Stimulated activated naive CD8-positive, alpha-beta T cell treated with anti-CD3 and anti-CD28 coated beads, Interleukin-15, Interleukin-2, amounts not matched to agents 100 U/mL and 50 U/mL, for 24 hours (primary cell): Measurements from ENCODE around the gene IFIT1.
A peak's percentile ranks its signal among the peaks of the same experiment; 100 is the strongest.
"Not testable (repeated sequence)": the region's sequence is repeated elsewhere in the genome, so short reads cannot be mapped to it uniquely, and the experiment has no call there.

Source experiments
- ATAC-seq: fragments of 150-1000 bp; cut with Tn5 transposase; one replicate; pipeline ENCODE4 v1.10.0; 2021
- DNase-seq: peaks from one replicate; pipeline ENCODE4 v3.0.0; 2021

The IFIT1 gene

GRCh38 chr10:89364531-89364930 is 27.9 kb upstream of the IFIT1 start:
- no peak for ATAC-seq

DNA sequence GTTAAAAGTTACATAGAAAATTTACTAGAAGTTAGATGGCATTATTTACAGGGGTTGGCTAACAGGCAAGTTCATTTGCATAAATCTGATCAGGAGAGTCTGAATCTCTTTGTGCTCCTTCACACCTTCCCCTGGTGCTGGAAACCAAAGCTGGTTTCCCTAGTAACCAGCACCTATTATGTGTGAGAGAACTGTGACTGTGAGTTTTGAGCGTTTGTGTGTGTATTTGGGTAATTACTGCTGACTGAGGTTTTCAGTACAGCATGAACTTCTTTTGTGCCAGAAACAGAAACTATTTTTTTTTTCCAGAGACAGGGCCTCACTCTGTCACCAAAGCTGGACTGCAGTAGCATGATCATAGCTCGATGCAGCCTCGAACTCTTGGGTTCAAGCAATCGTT is 24.9 kb upstream of the IFIT1 start:
- peak; percentile 40 for ATAC-seq

More at GRCh38 chr10:89364531-89364930, 27.9 kb upstream of the IFIT1 start:
- no peak for DNase-seq

GRCh38 chr10:89368129-89368528 is 24.3 kb upstream of the IFIT1 start:
- ATAC-seq (no peak), DNase-seq (no peak)

More for the DNA sequence above, 24.9 kb upstream of the IFIT1 start:
- DNase-seq: no peak

GRCh38 chr10:89369156-89370105 is 23.0 kb upstream of the IFIT1 start:
- no peak for DNase-seq
- ATAC-seq: no peak

DNA sequence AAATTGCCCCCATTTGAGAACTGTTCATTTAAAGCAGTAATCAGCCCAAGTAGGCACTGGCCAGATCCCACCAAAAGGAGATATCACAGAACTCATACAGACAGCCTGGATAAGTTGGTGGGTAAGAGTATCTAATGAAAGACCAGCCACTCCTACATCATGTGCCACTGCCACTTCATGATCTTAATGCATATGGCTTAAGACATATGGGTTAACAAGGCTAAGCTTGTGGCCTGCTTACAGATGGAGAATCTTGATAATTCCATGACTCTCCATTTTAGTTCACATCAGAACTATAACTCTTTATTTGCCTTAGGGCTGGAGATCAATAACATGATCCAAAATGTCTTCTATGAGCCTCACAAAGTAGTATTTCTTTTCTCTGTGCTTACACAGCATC is 21.3 kb upstream of the IFIT1 start:
- no peak for DNase-seq
- no peak for ATAC-seq

GRCh38 chr10:89371987-89372386 is 20.4 kb upstream of the IFIT1 start:
- ATAC-seq (no peak), DNase-seq (no peak)

DNA sequence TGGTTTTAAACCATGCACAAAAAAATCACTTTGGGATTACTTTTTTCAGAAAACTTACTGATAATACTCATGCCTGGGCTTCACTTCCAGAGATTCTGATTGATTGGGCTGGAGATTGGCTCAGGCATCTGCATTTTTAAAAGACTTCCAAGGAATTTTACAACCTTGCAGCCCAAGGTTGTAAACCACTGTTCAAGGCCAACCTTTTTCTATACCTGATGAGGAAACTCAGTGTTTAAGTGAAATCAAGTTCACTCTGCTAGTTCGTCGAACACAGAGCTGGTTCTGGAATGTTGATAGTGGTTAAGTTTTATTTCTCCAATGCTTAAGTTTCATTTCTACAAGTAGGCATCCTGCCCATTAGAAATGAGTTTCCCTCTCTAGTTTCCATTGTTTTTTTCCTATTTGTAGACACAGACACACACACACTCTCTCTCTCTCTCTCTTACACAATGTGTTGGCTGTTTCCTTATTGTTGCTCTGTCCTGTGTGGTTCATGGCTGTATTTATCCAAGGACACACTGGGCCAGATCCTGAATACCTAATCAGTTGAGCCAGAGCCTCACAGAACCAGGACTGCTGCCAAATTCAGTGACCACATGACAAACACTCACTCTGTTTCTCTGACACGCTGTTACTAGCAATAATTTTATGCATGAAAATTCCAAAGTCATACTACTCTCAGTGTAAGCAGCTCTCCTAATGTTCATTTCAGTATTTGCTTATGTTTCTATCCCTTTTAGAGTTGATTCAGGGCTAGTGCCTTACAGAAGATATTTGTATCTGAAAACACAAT is 18.3 kb upstream of the IFIT1 start:
- ATAC-seq: no peak
- DNase-seq: no peak

GRCh38 chr10:89374713-89375141 is 17.7 kb upstream of the IFIT1 start:
- no peak for ATAC-seq
- DNase-seq: no peak

GRCh38 chr10:89377705-89378637 is 14.5 kb upstream of the IFIT1 start, which contains the start of gene IFIT1B:
IFIT1B (plus strand) TSS chr10:89378056; CDS start chr10:89378136, 80 bp downstream.
- no peak for DNase-seq

GRCh38 chr10:89379103-89379502 is 13.3 kb upstream of the IFIT1 start:
- DNase-seq: no peak
- no peak for ATAC-seq

More at GRCh38 chr10:89377705-89378637, 14.5 kb upstream of the IFIT1 start, which contains the start of gene IFIT1B:
- ATAC-seq: no peak

DNA sequence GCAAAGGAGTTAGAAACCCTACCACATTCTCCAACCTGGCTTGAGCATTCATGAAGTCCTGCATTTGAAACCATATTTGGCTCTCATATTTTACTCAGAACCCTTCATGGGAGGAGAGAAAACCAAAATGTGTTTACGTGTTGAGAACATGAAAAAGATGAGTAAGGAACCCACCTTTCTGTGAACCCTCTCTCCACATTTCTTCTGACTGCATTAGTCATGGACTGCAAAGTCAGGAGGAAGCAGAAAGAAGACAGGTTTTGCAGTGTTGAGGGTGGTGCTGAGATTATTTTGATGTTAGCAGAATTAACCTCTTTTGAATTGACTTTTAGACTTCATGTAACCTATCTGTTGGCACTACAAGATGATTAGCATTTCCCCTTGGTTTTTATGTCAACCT is 9.7 kb upstream of the IFIT1 start:
- no peak for DNase-seq
- ATAC-seq: peak; percentile 40

- ATAC-seq (no peak), DNase-seq (no peak)
Observed at GRCh38 chr10:89384474-89385340, 7.7 kb upstream of the IFIT1 start.

DNA sequence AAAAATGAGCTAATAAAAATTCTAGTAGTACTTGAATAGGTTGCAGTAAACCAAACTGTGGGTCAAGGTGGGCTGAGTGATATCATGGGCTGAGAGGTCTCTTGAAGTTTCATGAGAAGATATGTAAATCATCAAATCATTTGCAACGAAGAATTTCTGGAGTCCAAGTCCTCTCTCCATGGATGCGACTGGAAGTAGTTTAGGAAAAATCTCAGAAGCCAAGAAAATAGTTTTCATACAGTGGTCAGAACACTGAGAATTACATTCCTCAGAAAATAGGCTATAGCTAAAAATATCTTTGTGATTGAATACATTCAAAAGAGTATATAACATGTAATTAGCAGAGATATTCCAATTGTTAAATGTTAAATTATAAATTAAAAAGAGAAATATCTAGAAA is 3.6 kb upstream of the IFIT1 start:
- ATAC-seq (no peak), DNase-seq (no peak)

GRCh38 chr10:89389254-89389653 is 3.2 kb upstream of the IFIT1 start:
- DNase-seq: no peak
- no peak for ATAC-seq

DNA sequence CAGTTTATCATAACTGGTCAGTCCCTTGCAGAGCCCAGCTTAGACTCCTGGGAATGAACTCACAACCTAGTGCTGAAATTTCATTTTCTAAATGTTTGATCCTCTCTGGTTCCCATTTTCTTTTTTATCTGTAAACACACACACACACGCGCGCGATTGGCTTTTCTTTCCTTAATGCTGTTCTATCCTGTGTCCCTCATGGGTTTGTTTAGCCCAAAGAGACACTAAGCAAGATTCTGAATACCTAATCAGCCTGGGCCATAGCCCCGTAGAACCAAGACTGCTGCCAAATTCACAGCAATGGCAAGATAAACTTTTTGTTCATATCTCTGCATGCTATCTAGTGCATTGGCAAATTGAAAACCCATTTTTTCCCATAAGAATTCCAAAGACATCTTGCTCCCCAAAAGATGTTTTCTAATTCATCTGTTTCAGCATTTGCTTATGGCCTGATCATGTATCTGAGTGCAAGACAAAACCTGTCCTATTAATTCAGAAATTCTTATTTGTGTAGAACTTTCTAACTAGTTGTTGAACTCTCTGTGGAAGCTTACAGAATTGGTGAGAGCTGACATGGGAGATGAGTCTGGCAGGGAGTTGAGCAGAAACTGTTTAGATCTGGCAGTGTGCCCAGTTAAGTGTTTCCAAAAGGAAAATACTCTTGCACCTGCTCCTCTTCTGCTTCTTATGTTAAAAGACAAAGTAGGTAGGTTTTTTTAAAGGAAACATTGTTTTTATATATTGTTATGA is 1.8 kb upstream of the IFIT1 start:
- DNase-seq (no peak), ATAC-seq (no peak)

DNA sequence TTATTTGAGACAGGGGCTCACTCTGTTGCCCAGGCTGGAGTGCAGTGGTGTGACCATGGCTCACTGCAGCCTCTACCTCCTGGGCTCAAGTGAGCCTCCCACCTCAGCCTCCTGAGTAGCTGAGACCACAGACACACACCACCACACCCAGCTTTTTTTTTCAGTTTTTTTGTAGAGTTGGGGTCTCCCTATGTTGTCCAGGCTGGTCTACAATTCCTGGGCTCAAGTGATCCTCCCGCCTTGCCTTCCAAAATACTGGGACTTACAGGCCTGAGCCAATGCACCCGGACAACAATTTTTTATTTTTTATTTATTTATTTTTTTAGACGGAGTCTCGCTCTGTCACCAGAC is 1.2 kb upstream of the IFIT1 start:
- not testable (repeated sequence) for DNase-seq, ATAC-seq

GRCh38 chr10:89392974-89393373 is 551 bp downstream of the IFIT1 start:
- ATAC-seq: peak; percentile 65
- no peak for DNase-seq

GRCh38 chr10:89393898-89394297 is 1.5 kb downstream of the IFIT1 start:
- no peak for ATAC-seq
- no peak for DNase-seq

- DNase-seq: no peak
- ATAC-seq: no peak
Observed at GRCh38 chr10:89395141-89395540, 2.7 kb downstream of the IFIT1 start.
